ENCODE results near the gene CRAT.

Gene CRAT

DNA sequence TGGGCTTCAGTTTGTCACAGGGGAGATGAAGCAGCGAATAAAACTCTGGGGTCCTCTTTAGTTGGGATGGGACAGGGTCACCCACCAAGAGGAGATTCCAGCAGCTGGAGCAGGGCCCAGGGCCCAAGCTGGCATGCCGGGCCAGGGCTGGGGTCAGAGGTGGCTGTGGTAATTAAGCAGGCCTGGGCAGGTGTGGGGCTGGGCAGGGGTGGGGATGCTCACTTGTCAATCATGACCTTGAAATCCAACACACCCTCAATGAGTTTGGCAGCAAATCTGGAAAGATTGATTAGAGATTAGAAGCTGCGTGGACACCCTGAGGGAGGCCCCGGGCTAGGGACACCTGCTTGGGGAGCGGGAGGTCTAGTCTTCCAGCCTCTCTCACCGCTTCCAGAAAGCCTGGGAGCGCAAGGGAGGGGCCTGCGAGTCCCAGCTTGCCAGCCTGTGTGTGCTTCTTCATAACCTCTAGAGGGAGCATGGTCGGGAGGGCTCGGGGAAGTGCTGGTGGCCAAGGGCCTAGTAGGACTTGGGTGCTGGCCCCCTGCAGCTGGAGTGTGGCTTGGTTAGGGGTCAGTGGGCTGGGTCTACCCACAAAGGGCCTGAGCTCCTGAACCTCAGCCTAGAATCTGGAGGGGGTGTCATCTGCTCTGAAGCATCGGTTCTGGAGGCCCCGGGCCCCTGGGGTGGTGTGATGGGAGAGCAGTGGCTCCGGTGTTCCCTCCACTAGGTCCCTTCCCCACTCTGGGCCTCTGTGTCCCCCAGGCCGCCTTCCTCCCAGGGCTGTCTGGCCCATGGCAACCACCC is 7.6 kb downstream of the CRAT start:
- TF ChIP-seq, protein P1, sequence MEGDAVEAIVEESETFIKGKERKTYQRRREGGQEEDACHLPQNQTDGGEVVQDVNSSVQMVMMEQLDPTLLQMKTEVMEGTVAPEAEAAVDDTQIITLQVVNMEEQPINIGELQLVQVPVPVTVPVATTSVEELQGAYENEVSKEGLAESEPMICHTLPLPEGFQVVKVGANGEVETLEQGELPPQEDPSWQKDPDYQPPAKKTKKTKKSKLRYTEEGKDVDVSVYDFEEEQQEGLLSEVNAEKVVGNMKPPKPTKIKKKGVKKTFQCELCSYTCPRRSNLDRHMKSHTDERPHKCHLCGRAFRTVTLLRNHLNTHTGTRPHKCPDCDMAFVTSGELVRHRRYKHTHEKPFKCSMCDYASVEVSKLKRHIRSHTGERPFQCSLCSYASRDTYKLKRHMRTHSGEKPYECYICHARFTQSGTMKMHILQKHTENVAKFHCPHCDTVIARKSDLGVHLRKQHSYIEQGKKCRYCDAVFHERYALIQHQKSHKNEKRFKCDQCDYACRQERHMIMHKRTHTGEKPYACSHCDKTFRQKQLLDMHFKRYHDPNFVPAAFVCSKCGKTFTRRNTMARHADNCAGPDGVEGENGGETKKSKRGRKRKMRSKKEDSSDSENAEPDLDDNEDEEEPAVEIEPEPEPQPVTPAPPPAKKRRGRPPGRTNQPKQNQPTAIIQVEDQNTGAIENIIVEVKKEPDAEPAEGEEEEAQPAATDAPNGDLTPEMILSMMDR (conservative IDR thresholded peaks at IDR 0.05; ENCODE audit: low read depth, low read length) = peak; percentile 75
- no peak for DNase-seq (ENCODE audit: low read depth)
- no peak overlapping the region for H3K4me3 ChIP-seq (ENCODE audit: low read length)

DNA sequence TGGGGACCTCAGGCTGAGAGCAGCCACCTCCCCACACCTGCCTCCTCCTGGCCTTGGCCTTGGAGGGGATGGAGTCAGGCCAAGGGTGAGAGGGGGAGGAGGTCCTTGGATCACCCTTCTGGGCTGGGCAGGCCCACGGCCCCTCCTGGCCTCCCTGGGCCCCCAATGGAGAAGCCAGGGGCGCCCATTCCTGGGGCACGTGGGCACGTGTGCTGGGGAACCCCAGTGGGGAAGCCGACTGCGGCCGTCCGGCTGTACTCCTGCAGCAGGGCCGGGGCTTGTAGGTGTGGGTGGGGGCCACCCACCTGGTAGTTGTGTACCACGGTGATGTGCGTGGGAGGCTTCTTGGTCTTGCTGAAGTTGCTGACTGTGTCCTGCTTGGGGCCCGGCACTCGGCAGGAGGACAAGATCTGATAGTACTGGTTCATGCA is 8.5 kb downstream of the CRAT start:
- no peak for DNase-seq (ENCODE audit: low read depth)
- TF ChIP-seq, protein P1 (conservative IDR thresholded peaks at IDR 0.05; ENCODE audit: low read depth, low read length) = no peak
- H3K4me3 ChIP-seq (ENCODE audit: low read length) = no peak overlapping the region

DNA sequence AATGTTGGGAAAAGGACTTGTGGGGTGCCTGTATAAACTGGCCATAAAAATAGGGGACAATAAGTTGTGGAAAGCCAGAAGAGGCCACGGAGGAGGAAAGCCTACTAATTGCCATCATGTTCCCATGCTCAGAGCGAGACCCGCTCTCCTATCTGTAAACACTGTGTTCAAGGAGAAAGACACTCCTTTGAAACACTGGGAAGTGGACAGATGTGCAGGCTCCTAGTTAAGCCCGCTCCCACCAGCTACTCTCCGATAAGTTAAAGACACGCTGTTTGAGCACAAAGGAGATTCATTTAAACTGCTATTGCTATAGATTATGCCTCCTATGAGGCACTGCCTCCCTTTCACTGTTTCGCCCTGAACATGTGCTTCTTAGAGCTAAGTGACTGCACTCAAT is 9.3 kb downstream of the CRAT start:
- TF ChIP-seq, protein P1 (conservative IDR thresholded peaks at IDR 0.05; ENCODE audit: low read depth, low read length) = no peak
- H3K4me3 ChIP-seq (ENCODE audit: low read length) = no peak overlapping the region

DNA sequence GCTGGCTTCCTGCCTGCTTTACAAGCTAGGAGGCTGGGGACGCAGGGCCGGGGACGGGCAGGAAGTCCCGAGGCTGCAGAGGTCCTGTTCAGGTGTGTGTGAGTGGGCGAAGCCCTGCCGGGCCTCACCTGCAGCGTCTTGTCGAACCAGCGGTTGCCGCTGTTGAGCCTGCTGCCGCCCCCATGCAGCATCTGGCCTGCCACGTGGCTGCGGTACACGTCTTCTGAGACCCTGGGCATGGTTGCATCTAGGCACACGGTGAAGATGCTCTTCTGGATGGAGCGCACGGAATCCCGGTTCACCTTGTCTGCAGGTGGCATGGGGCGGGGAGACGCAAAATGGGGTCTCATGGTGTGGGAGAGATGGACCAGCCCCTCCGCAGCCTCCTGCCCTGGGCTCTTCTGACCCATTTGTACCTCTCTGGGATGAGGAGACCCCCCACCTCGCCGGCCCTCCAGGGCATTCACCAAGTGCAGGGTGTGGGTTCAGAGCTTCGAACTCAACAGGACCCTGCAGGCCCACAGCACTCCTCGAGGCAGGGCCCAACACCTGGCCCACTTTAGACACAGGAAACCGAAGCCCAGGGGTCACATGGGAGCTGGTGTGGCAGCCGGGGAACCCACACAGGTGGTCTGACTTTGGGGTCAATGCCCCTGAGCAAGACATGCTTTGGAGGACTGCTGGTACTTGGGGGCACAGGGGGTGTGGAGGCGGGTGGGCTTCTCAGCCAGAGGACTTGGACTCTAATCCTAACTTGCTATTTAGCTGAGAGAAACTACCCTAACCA is 10.0 kb downstream of the CRAT start:
- no peak for DNase-seq (ENCODE audit: low read depth)
- TF ChIP-seq, protein P1 (conservative IDR thresholded peaks at IDR 0.05; ENCODE audit: low read depth, low read length) = no peak
- no peak overlapping the region for H3K4me3 ChIP-seq (ENCODE audit: low read length)

More for the DNA sequence above, 9.3 kb downstream of the CRAT start:
- DNase-seq (ENCODE audit: low read depth) = no peak

DNA sequence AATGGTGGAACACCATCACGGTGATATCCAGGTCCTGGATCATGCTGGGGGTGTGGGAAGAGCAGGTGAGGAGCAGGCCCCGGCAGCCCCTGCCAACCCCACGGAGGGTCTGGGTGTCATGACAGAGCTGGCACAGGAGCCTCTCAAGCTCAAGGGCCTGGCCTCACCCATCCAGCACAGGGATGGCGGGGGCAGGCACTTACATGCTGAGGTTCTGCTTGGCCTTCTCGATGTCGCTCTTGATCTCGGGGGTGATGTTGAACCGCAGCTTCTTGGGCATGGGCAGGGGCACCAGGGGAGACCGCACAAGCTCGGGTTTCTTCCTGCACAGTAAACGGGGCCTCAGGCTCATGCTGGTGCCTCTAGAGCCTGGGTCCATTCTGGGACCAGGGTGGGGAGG is 12.3 kb downstream of the CRAT start:
- no peak overlapping the region for H3K4me3 ChIP-seq (ENCODE audit: low read length)
- TF ChIP-seq, protein P1 (conservative IDR thresholded peaks at IDR 0.05; ENCODE audit: low read depth, low read length) = no peak
- no peak for DNase-seq (ENCODE audit: low read depth)

DNA sequence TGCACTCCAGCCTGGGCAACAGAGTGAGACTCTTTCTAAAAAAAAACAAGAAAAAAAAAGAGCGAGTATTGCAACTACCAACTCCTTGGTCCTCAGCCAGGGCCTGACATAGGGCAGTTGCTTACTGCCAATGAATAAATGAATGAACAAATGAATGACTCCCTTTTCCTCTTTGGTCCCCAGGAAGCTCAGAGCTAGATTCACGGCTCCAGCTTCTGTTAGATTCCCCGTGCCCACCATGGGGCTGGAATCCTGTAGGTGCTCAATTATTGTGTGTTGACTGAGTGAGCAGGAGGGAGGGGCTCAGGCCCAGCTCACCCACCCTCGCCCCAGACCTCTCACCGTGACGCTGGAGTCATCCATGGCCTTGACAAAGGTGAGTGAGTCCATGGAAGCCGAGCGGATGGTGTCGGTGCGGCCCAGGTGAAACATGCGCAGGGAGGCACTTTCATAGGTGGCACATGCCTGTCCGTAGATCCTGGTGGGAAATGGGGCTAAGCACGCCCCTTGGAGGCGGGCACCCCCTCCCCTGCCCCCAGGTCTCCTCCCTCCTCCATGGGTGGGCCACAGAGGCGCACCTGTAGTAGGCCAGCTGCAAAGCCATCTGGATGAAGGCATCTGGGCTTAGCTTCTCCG is 12.8 kb downstream of the CRAT start:
- TF ChIP-seq, protein P1 (conservative IDR thresholded peaks at IDR 0.05; ENCODE audit: low read depth, low read length) = no peak
- no peak for DNase-seq (ENCODE audit: low read depth)
- H3K4me3 ChIP-seq (ENCODE audit: low read length) = no peak overlapping the region
